ENCODE data around the gene STAT1. TPM values are rescaled to one million over a fixed set of nuclear protein-coding genes. Genes with fewer than 3 reads are reported as not detected.

The STAT1 gene
- total RNA-seq: 100 to 1,000 TPM; 876 to 958 TPM

DNA sequence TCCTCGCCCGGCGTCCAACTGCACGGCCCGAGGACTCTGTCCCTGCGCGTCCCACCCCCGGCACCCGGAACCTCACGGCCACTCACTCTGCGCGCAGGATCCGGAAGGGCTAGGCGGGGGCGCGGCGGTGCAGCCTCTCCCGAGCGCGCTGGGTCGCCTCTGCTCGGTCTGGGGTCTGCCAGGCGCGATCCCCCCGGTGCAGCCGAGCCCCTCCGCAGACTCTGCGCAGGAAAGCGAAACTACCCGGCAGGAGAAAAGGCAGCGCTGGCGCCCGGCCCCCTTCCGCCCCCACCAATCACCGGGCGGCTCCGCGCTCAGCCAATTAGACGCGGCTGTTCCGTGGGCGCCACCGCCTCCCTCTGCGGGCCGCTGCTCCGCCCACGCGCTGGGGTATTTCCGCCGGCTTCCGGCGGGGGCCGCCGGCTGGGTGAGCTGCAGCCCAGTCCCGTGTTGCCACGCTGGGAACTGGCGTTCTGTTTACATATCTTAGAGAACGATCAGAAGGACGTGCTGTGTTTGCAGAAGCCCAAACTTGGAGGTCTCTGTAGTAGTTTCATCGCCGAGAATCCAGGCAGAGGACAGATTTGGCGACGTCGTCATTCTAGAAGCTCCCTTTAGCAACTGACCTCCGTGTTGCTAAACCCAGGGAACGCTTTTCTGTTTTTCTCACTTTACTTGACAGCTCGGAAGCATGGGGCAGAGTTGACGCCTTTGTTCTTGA lies at the start of gene STAT1:
TSS of gene STAT1 (minus strand) at position 240 of the 721 bp plus-strand sequence. CDS start 4,168 bp downstream, outside the sequence.
- H3K27ac Mint-ChIP-seq: no peak within 1 kb of the TSS
- H3K4me3 Mint-ChIP-seq: no peak within 1 kb of the TSS
- ChIA-PET POLR2A (interaction anchor here (0.6 to 2.7 kb wide), 7 partner anchors 9 to 50 kb away, joined by 3 to 19 read pairs (median 4); no protein-coding TSS in a partner anchor), CTCF (interaction anchor here (0.8 to 1.4 kb wide), 5 partner anchors 12 to 142 kb away, joined by 3 to 6 read pairs (median 3); no protein-coding TSS in a partner anchor)
- DNase-seq: peak; percentile 95
- no peaks in the 10 kb centered on the region for H3K27me3 Mint-ChIP-seq
- peaks cover 25% of the 10 kb centered on the region for H3K36me3 Mint-ChIP-seq (ENCODE audit: low read depth)
- peaks cover 40% of the 10 kb centered on the region for H3K4me1 Mint-ChIP-seq
- H3K9me3 Mint-ChIP-seq: peaks cover 12% of the 10 kb centered on the region

GRCh38 chr2:191063584-191063983 lies 49.6 kb upstream of the STAT1 start:
- POLR2A ChIA-PET: interaction anchor here (1.1 kb wide), 1 partner anchor 49 kb away, joined by 3 read pairs; no protein-coding TSS in a partner anchor
- Mint-ChIP-seq H3K4me3 (peak overlapping the region; percentile 93), H3K4me1 (peaks cover 74% of the 10 kb centered on the region), H3K36me3 (ENCODE audit: low read depth) (peaks cover 75% of the 10 kb centered on the region), H3K9me3 (peaks cover 5% of the 10 kb centered on the region), H3K27ac (peak overlapping the region; percentile 74), H3K27me3 (no peaks in the 10 kb centered on the region)
- DNase-seq: no peak
- CTCF ChIA-PET: interaction anchor here (0.7 to 2.8 kb wide), 8 partner anchors 9 to 131 kb away, joined by 3 to 17 read pairs (median 3); partner anchors contain the start of gene STAT4

- Mint-ChIP-seq H3K9me3 (peaks cover 5% of the 10 kb centered on the region), H3K4me1 (peaks cover 63% of the 10 kb centered on the region), H3K36me3 (ENCODE audit: low read depth) (peaks cover 67% of the 10 kb centered on the region), H3K4me3 (peak overlapping the region; percentile 52), H3K27ac (peak overlapping the region; percentile 92), H3K27me3 (no peaks in the 10 kb centered on the region)
- ChIA-PET CTCF (interaction anchor here (0.9 to 2.2 kb wide), 8 partner anchors 9 to 97 kb away, joined by 3 to 21 read pairs (median 4); no protein-coding TSS in a partner anchor), POLR2A (interaction anchor here (0.8 kb wide), 1 partner anchor 89 kb away, joined by 3 read pairs; no protein-coding TSS in a partner anchor)
- peak; percentile 50 for DNase-seq
Measured at GRCh38 chr2:191061381-191061980, 47.5 kb upstream of the STAT1 start.

- Mint-ChIP-seq H3K9me3 (peaks cover 5% of the 10 kb centered on the region), H3K27ac (peak overlapping the region; percentile 25), H3K4me3 (no peak overlapping the region), H3K27me3 (no peaks in the 10 kb centered on the region), H3K36me3 (ENCODE audit: low read depth) (peaks cover 58% of the 10 kb centered on the region), H3K4me1 (peaks cover 69% of the 10 kb centered on the region)
- no peak for DNase-seq
- CTCF ChIA-PET: interaction anchor here (1.2 to 2.1 kb wide), 4 partner anchors 12 to 114 kb away, joined by 4 to 5 read pairs (median 4); no protein-coding TSS in a partner anchor
- POLR2A ChIA-PET: interaction anchor here (0.7 to 1.0 kb wide), 2 partner anchors 46 to 618 kb away, joined by 4 read pairs; partner anchors contain the start of gene NABP1
Measured at GRCh38 chr2:191059308-191059707, 45.3 kb upstream of the STAT1 start.

GRCh38 chr2:191056228-191056627 lies 42.3 kb upstream of the STAT1 start:
- peak overlapping the region; percentile 80 for H3K27ac Mint-ChIP-seq
- CTCF ChIA-PET: interaction anchor here (0.6 to 2.9 kb wide), 3 partner anchors 8 to 109 kb away, joined by 3 to 12 read pairs (median 3); no protein-coding TSS in a partner anchor
- peaks cover 42% of the 10 kb centered on the region for H3K4me1 Mint-ChIP-seq
- H3K27me3 Mint-ChIP-seq: no peaks in the 10 kb centered on the region
- peaks cover 33% of the 10 kb centered on the region for H3K36me3 Mint-ChIP-seq (ENCODE audit: low read depth)
- peak; percentile 34 for DNase-seq
- H3K4me3 Mint-ChIP-seq: peak overlapping the region; percentile 12
- POLR2A ChIA-PET: no interaction called here
- H3K9me3 Mint-ChIP-seq: peaks cover 5% of the 10 kb centered on the region

DNA sequence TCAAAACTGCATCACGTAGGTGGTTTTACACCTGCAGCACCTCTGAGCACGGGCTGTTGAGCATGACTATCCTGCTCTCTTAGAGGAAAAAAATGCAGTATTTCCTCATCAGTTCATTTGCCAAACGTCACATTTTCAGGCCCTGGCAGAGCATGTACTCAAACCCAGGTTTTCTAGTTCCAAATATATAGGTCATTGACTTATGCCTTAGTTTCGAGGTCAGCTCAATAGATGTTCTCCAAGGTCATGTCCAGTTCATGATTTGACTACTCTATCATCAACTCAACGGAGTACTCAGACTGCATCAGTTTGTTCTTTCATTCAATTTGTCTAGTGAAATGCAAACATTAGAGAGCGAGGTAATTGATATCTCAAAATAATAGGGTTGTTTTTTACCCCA lies 39.3 kb upstream of the STAT1 start:
- H3K27ac Mint-ChIP-seq: no peak overlapping the region
- POLR2A ChIA-PET: interaction anchor here (0.5 kb wide), 1 partner anchor 82 kb away, joined by 3 read pairs; no protein-coding TSS in a partner anchor
- no peaks in the 10 kb centered on the region for H3K9me3 Mint-ChIP-seq

GRCh38 chr2:191051825-191052778 lies 38.1 kb upstream of the STAT1 start:
- Mint-ChIP-seq H3K9me3 (no peaks in the 10 kb centered on the region), H3K4me1 (peaks cover 23% of the 10 kb centered on the region), H3K4me3 (no peak overlapping the region), H3K27ac (no peak overlapping the region), H3K27me3 (no peaks in the 10 kb centered on the region), H3K36me3 (ENCODE audit: low read depth) (peaks cover 27% of the 10 kb centered on the region)
- POLR2A ChIA-PET: interaction anchor here (0.9 kb wide), 2 partner anchors 97 to 104 kb away, joined by 4 to 5 read pairs; no protein-coding TSS in a partner anchor
- peak; percentile 54 for DNase-seq
- CTCF ChIA-PET: interaction anchor here (0.6 to 7.5 kb wide), 30 partner anchors 10 to 515 kb away, joined by 3 to 108 read pairs (median 4); partner anchors contain the start of gene STAT4

More for the DNA sequence above, 39.3 kb upstream of the STAT1 start:
- no peak for DNase-seq
- peaks cover 29% of the 10 kb centered on the region for H3K4me1 Mint-ChIP-seq
- peaks cover 27% of the 10 kb centered on the region for H3K36me3 Mint-ChIP-seq (ENCODE audit: low read depth)
- H3K27me3 Mint-ChIP-seq: no peaks in the 10 kb centered on the region
- CTCF ChIA-PET: interaction anchor here (0.8 to 7.5 kb wide), 14 partner anchors 9 to 154 kb away, joined by 3 to 108 read pairs (median 12); partner anchors contain the start of gene STAT4
- no peak overlapping the region for H3K4me3 Mint-ChIP-seq

GRCh38 chr2:191051177-191051576 lies 37.2 kb upstream of the STAT1 start:
- H3K4me1 Mint-ChIP-seq: peaks cover 16% of the 10 kb centered on the region
- CTCF ChIA-PET: interaction anchor here (0.6 to 7.5 kb wide), 16 partner anchors 13 to 288 kb away, joined by 3 to 108 read pairs (median 7); partner anchors contain the start of gene STAT4
- no peaks in the 10 kb centered on the region for H3K9me3 Mint-ChIP-seq
- POLR2A ChIA-PET: interaction anchor here (0.9 kb wide), 1 partner anchor 98 kb away, joined by 4 read pairs; no protein-coding TSS in a partner anchor
- H3K27me3 Mint-ChIP-seq: no peaks in the 10 kb centered on the region
- H3K4me3 Mint-ChIP-seq: no peak overlapping the region
- no peak overlapping the region for H3K27ac Mint-ChIP-seq
- no peak for DNase-seq
- H3K36me3 Mint-ChIP-seq (ENCODE audit: low read depth): peaks cover 30% of the 10 kb centered on the region

GRCh38 chr2:191050640-191050987 lies 36.6 kb upstream of the STAT1 start:
- no peak overlapping the region for H3K27ac Mint-ChIP-seq
- H3K27me3 Mint-ChIP-seq: no peaks in the 10 kb centered on the region
- POLR2A ChIA-PET: interaction anchor here (0.9 kb wide), 1 partner anchor 98 kb away, joined by 4 read pairs; no protein-coding TSS in a partner anchor
- no peak overlapping the region for H3K4me3 Mint-ChIP-seq
- peaks cover 4% of the 10 kb centered on the region for H3K9me3 Mint-ChIP-seq
- CTCF ChIA-PET: interaction anchor here (0.6 to 7.5 kb wide), 10 partner anchors 12 to 1271 kb away, joined by 3 to 108 read pairs (median 11); partner anchors contain the start of gene STAT4
- peaks cover 11% of the 10 kb centered on the region for H3K4me1 Mint-ChIP-seq
- DNase-seq: no peak
- H3K36me3 Mint-ChIP-seq (ENCODE audit: low read depth): peaks cover 34% of the 10 kb centered on the region

DNA sequence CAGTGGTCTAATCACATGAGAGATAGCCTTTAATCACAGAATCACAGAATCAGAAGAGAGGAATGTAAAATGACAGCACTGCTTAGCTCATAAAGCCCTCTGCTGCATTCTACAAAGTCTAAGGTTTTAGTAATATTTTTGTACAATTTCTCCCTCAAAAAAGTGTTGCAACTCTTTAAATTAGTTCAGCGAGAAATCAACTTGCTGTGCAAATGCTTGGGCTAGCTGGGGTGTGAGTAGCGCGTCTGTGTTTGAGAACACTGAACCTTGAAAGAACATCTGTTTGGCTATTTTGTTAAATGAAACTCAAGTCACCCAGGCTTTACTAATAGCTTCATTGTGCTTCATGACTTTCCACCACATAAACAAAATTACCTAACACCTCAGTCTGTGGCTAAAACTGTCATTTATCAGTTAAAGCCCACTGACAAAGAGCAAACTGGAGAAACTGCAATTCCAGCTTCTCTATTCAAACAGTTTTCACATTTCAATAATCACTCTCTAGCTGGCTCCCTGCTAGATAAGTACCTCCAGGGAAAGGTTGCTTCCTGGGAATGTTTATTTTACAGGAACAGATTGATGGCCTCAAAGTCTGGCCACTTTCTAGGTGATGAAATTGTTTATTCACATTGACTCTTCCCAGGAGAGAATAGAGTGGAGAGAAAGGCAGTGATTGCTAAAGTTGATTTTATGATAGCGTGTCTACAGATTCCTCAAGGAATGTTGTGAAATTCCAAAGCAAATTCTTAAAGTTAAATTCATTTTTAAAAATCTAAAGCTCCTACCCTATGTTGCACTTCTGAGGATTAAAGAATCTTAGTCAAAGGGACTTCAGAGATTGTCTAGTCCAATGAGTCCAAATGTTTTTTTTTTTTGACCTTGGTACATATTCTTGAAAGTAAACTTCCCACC lies 36.0 kb upstream of the STAT1 start:
- peaks cover 5% of the 10 kb centered on the region for H3K9me3 Mint-ChIP-seq
- H3K27me3 Mint-ChIP-seq: no peaks in the 10 kb centered on the region
- ChIA-PET CTCF (interaction anchor here (0.6 to 7.5 kb wide), 10 partner anchors 12 to 1271 kb away, joined by 3 to 108 read pairs (median 6); partner anchors contain the start of gene STAT4), POLR2A (no interaction called here)
- peaks cover 39% of the 10 kb centered on the region for H3K36me3 Mint-ChIP-seq (ENCODE audit: low read depth)
- H3K4me1 Mint-ChIP-seq: peaks cover 11% of the 10 kb centered on the region
- DNase-seq: no peak
- no peak overlapping the region for H3K4me3 Mint-ChIP-seq
- no peak overlapping the region for H3K27ac Mint-ChIP-seq

- no peak for DNase-seq
- ChIA-PET POLR2A (interaction anchor here (0.6 kb wide), 1 partner anchor 102 kb away, joined by 3 read pairs; no protein-coding TSS in a partner anchor), CTCF (interaction anchor here (1.2 to 7.5 kb wide), 2 partner anchors 8 to 108 kb away, joined by 3 to 108 read pairs; no protein-coding TSS in a partner anchor)
- peaks cover 4% of the 10 kb centered on the region for H3K4me1 Mint-ChIP-seq
- no peak overlapping the region for H3K27ac Mint-ChIP-seq
- peaks cover 42% of the 10 kb centered on the region for H3K36me3 Mint-ChIP-seq (ENCODE audit: low read depth)
- no peak overlapping the region for H3K4me3 Mint-ChIP-seq
- H3K9me3 Mint-ChIP-seq: peaks cover 7% of the 10 kb centered on the region
- no peaks in the 10 kb centered on the region for H3K27me3 Mint-ChIP-seq
Measured at GRCh38 chr2:191048073-191048472, 34.1 kb upstream of the STAT1 start.

Data from activated CD4-positive, alpha-beta T cell treated with anti-CD3 and anti-CD28 coated beads, Interleukin-2, amount 10 ng/mL, durations not matched to agents 7 days and 5 days (primary cell).